ENCODE data around the gene METAP1D.
"Not testable (repeated sequence)": the region's sequence is repeated elsewhere in the genome, so short reads cannot be mapped to it uniquely, and the experiment has no call there.

The METAP1D gene

DNA sequence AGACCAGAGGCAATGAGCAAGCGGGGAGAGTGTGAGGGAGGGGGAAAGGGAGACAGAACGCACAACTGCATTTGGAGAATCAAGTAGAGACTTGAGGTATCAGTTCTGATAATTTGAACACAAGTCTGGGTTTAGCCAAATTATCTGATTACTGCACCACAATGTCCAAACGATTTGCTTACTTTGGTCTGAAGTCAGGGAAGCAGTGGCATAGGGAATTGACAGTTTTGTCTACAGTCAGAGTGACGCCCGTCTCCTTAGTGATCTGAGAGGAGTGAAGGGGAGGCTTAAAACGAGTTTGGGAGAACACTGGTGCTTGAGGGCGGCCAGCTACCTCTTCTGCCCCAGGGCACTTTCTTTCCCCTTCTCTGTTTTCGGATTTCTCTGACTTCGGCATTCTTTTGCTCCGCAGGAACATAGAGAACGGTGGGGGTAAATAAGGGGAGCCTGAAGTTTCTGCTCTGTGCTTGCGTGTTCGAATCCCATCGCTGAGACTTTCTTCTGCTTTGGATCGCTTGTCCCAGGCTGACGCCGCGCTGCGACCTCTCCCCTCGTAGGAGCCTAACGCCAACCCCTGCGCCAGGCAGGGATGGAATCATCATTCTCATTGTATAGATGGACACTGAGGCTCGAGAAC lies 105.8 kb downstream of the METAP1D start:
- no peak for DNase-seq

GRCh38 chr2:172106108-172106961 lies 106.6 kb downstream of the METAP1D start:
- peak; percentile 24 for DNase-seq

GRCh38 chr2:172107690-172108586 lies 108.2 kb downstream of the METAP1D start:
- DNase-seq = no peak

- no peak for DNase-seq
These were observed 108.8 kb downstream of the METAP1D start for GRCh38 chr2:172108587-172108930.

DNA sequence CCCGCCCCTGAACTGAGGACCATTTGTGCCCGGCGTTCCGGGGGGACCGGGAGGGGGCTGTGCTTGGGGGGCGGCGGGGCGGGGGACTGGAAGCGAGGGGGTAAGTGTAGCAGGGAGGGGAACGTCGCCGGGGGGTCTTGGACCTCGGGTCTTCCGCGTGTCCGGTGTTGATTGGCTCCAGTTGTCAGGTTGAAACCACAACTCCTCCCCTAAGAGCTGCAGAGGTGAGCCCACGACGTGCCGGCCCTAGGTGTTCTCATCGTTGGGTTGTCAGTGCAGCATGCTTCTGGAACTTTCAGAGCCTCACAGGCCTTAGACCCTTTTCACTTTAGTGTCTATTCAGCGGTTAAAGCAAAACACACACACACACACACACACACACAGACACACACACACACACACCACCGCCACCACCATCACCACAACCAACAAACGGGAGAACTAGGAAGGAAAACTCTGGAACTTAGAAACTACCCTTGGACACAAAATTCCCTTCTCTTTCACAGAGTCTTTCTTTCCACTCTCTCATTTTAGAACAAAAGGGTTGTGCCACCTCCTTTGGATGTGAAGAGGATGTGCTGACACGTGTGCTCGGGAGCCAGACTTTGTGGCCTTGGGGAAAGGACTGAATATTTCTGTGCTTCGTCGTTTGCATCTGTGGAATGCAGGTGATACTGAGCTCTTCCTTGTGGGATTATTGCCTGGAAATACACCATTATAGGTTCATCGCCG lies 109.7 kb downstream of the METAP1D start:
- DNase-seq = no peak

DNA sequence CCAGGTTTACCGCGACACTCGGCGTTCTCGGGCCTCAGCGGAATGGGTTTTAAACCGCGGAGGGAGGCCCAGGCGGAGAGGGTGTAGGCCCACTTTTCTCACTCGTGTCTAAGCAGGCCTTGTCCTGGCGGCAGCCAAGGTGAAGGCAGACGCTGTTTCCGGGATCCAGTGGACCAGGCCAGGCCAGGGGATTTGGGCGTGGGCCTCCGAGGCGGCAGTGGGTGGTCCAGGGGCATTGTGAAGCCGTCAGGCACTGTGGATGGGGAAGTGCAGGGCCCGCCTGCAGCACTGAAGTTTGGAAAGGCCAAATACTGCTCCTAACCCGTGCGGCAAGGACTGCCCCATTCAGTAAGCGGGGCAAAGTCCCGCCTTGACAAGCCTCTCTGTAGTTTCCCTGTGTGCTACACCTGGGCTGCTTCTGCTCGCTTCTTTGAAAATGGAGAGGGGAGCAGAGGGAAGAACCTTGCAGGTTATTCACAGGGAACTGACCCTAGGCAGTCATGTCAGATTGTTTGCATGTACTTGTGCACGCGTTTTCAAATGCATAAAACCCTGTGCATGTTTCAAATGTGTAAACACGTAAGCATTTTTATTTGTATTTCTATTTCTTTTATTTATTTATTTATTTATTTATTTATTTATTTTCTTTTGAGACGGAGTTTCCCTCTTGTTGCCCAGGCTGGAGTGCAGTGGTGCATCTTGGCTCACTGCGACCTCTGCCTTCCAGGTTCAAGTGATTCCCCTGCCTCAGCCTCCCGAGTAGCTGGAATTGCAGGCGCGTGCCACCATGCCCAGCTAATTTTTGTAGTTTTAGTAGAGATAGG lies 110.4 kb downstream of the METAP1D start:
- no peak for DNase-seq

DNA sequence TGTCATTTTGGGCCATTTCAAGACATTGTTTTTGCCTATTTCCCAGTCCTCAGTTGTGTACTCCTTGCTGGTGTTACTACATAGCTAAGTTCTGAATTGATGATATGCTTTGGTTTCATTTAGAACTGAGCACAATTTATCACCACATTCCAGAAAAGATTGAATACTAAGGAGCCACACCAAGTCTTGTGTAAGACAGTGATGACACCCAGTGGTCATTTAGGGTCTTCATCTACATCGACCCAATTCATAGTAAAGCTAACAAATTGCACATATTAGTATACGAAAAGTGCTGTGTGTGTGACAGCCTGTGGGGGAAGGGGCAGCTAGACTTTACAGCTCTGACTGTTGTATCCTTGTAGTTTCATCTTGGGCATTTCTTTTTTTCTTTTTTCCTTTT lies 113.9 kb downstream of the METAP1D start:
- DNase-seq = no peak

DNA sequence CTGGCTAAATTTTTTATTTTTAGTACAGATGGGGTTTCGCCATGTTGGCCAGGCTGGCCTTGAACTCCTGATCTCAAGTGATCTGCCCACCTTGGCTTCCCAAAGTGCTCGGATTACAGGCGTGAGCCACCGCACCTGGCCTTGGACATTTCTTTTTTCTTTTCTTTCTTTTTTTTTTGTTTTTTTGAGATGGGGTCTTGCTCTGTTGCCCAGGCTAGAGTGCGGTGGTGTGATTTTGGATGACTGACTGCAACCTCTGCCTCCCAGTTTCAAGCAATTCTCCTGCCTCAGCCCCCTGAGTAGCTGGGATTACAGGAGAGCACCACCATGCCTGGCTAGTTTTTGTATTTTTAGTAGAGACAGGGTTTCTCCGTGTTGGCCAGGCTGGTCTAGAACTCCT lies 114.4 kb downstream of the METAP1D start:
- DNase-seq = not testable (repeated sequence)

DNA sequence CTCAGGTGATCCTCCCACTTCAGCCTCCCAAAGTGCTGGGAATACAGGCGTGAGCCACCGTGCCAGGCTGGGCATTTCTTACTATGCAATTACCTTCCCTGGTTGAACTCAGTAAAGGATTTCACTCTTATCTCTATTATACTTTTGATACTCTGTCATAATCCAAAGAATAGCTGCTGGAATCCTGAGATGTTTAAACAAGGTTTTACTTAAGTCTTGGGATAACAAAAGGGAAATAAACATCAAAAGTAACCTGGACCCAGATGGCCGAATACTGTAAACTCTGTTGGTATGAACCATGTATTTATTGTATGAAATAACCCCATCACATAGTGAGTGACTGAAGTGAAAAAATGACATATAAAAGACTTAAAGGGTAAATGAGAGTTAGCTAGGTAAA lies 114.8 kb downstream of the METAP1D start:
- DNase-seq = no peak

DNA sequence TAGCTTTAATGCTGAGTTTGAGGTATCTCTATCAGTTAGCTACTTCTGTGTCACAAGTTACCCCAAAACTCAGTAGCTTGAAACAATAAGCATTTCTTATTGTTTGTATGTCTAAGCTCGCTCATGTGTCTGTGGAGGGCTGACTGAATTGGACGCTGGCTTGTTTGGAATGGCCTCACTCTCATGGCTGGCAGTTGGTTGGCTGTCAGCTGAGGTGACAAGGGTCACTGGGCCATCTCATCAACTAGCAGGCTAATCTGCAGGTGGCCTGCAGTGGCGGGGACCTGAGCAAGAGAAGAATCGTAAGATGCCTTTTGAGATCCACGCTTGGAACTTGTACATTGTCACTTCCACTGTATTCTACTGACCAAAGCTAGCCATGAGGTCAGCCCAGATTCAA lies 116.4 kb downstream of the METAP1D start:
- no peak for DNase-seq

- no peak for DNase-seq
These were observed 119.3 kb downstream of the METAP1D start for GRCh38 chr2:172119089-172119488.

DNA sequence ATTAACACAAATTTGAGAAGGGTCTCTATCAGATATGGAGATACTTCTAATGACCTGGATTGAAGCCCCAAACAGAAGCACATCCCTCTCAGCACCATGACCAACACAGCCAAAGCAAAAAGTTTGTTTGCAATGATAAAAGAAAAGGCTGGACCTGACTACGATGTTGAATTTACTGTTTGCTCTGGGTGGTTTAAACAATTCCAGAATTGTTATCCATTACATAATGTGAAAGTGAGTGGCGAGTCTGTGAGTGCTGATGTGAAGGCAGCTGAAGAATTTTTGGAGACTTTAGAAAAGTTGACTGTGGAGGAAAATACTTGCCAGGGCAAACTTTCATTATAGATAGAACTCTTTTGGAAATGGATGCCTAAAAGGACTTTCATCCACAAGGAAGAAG lies 120.4 kb downstream of the METAP1D start:
- DNase-seq = no peak

GRCh38 chr2:172128484-172128883 lies 128.7 kb downstream of the METAP1D start:
- DNase-seq = no peak

DNA sequence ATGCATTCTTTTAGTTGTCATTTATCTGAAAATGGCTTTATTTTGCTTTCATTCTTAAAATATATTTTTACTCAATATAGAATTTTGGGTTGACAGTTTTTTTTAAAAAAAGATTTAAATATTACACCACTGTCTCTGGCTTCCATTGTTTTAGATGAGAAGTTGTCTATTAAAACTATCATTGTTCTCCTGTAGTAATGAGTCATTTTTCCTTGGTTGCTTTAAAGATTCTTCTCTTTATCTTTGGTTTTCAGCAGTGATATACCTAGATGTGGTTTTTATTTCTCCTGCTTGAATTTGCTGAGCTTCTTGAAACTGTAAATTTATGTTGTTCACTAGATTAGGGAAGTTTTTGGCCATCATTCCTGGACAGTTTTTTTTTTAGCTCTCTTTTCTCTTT lies 129.7 kb downstream of the METAP1D start:
- no peak for DNase-seq
